Natural killer cell (primary cell): ENCODE data around the gene ALDH3B2. TPM values are rescaled to one million over a fixed set of nuclear protein-coding genes. Genes with fewer than 3 reads are reported as not detected.
"Not testable (repeated sequence)": the region's sequence is repeated elsewhere in the genome, so short reads cannot be mapped to it uniquely, and the experiment has no call there.

Source experiments
- ATAC-seq, 3 donors: fragments of 150-1000 bp in 2 of 3; fragments of 200-7000 bp in 1 of 3; cut with Tn5 transposase; 1 replicate in 1 of 3; 2 replicates in 2 of 3; pipeline ENCODE4 v1.10.0; 2021; ENCODE audit warnings: mild to moderate bottlenecking in 2 of 3, moderate library complexity in 2 of 3
- DNase-seq, 2 donors: peaks; one replicate each; pipeline versions ENCODE4 v3.0.0 to v3.0.0-alpha.2; 2013 to 2021; ENCODE audit warnings: mixed read lengths in 1 of 2
- H3K27ac ChIP-seq: one replicate; pipeline ENCODE4 v1.5.1; 2013; ENCODE audit warnings: mild to moderate bottlenecking, low read length
- H3K27me3 ChIP-seq: one replicate; pipeline ENCODE4 v1.6.1; 2013; ENCODE audit warnings: low read length; ENCODE audit not compliant: control insufficient read depth, insufficient read depth
- H3K36me3 ChIP-seq: one replicate; pipeline ENCODE4 v1.6.1; 2013; ENCODE audit warnings: low read length; ENCODE audit not compliant: control insufficient read depth, insufficient read depth
- H3K4me1 ChIP-seq: one replicate; pipeline ENCODE4 v1.6.1; 2013; ENCODE audit warnings: low read length; ENCODE audit not compliant: control insufficient read depth, insufficient read depth
- H3K4me3 ChIP-seq: one replicate; pipeline ENCODE4 v1.5.1; 2013; ENCODE audit warnings: low read length
- H3K9me3 ChIP-seq: one replicate; pipeline ENCODE4 v1.6.1; 2013; ENCODE audit warnings: low read length; ENCODE audit not compliant: control insufficient read depth, insufficient read depth
- H3K27ac Mint-ChIP-seq, 2 donors: one replicate each; pipeline ENCODE4 v1.8.0; 2022; ENCODE audit warnings: mild to moderate bottlenecking in 2 of 2, mixed read lengths in 2 of 2, moderate library complexity in 1 of 2
- H3K27me3 Mint-ChIP-seq, 2 donors: one replicate each; pipeline ENCODE4 v1.8.0; 2022; ENCODE audit warnings: low read depth in 2 of 2, mixed read lengths in 2 of 2
- H3K36me3 Mint-ChIP-seq: one replicate; pipeline ENCODE4 v1.8.0; 2022; ENCODE audit warnings: mixed read lengths
- H3K4me1 Mint-ChIP-seq, 2 donors: one replicate each; pipeline ENCODE4 v1.8.0; 2022; ENCODE audit warnings: mixed read lengths in 2 of 2
- H3K4me3 Mint-ChIP-seq: one replicate; pipeline ENCODE4 v1.8.0; 2022; ENCODE audit warnings: mild to moderate bottlenecking, moderate library complexity, mixed read lengths
- H3K9me3 Mint-ChIP-seq, 2 donors: one replicate each; pipeline ENCODE4 v1.8.0; 2022; ENCODE audit warnings: mixed read lengths in 2 of 2
- WGBS: methylation state at CpG from one replicate; pipeline ENCODE4 v1.1.7; 2013; ENCODE audit warnings: missing lambda C conversion rate; ENCODE audit not compliant: insufficient coverage; 5-methylcytosine and 5-hydroxymethylcytosine counted together
- intact Hi-C: fragments of 100-400 bp; cut with micrococcal nuclease; formaldehyde crosslinking; loops from one replicate; pipeline ENCODE4 v1.14.2; 2022
- total RNA-seq, 4 donors: library from RNA; stranded (reverse); fragments of 120-200 nt in 1 of 4; gene quantifications; one replicate each; pipeline versions ENCODE4 v1.2.3 to v1.2.4, GENCODE V29; 2013 to 2022
- TF ChIP-seq, protein P1 (sequence below): fragments of 200-600 bp; IDR thresholded peaks from one replicate; pipeline ENCODE4 v1.8.0; 2022; ENCODE audit warnings: antibody characterized with exemption

The ALDH3B2 gene
- total RNA-seq, 3 donors from 2014 or later (not counting 1 experiment from before 2014, with no cell fraction given), result not detected

DNA sequence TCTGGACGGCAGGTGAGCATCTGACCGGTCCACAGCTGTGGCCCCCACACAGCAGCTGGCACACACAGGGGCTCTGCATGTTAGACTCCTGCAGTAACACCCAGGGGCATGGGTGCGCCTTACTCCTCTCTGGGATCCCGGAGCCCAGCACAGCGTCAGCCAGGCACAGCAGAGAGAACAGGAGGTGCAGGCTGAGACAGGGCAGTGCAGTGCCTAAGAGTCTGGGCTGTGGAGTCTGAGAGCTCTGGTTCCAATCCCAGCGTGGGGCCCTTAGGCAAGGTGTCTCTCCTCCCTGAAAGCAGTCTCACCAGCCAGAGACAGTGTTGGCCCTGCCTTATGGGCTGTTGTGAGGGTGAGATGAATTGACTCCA is 47.0 kb downstream of the ALDH3B2 start:
- 97% methylated on average over 6 of the region's 6 CpGs for WGBS
- H3K36me3 Mint-ChIP-seq, result no peaks in the 10 kb centered on the region
- no peak for ATAC-seq
- peak overlapping the region; percentile 40 for H3K4me3 Mint-ChIP-seq
- TF ChIP-seq, protein P1, sequence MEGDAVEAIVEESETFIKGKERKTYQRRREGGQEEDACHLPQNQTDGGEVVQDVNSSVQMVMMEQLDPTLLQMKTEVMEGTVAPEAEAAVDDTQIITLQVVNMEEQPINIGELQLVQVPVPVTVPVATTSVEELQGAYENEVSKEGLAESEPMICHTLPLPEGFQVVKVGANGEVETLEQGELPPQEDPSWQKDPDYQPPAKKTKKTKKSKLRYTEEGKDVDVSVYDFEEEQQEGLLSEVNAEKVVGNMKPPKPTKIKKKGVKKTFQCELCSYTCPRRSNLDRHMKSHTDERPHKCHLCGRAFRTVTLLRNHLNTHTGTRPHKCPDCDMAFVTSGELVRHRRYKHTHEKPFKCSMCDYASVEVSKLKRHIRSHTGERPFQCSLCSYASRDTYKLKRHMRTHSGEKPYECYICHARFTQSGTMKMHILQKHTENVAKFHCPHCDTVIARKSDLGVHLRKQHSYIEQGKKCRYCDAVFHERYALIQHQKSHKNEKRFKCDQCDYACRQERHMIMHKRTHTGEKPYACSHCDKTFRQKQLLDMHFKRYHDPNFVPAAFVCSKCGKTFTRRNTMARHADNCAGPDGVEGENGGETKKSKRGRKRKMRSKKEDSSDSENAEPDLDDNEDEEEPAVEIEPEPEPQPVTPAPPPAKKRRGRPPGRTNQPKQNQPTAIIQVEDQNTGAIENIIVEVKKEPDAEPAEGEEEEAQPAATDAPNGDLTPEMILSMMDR, result no peak
- no peaks in the 10 kb centered on the region for H3K9me3 Mint-ChIP-seq
- Histone ChIP-seq H3K27me3 (no peaks in the 10 kb centered on the region), H3K9me3 (no peaks in the 10 kb centered on the region), H3K36me3 (no peaks in the 10 kb centered on the region), H3K27ac (no peak overlapping the region), H3K4me3 (no peak overlapping the region), H3K4me1 (peaks cover 23% of the 10 kb centered on the region)
- H3K27ac Mint-ChIP-seq, result no peak overlapping the region
- no peaks in the 10 kb centered on the region for H3K27me3 Mint-ChIP-seq
- H3K4me1 Mint-ChIP-seq, result peaks cover 5 to 22% of the 10 kb centered on the region in 2 donors
- DNase-seq, result no peak
- intact Hi-C loops, result no loop called here

DNA sequence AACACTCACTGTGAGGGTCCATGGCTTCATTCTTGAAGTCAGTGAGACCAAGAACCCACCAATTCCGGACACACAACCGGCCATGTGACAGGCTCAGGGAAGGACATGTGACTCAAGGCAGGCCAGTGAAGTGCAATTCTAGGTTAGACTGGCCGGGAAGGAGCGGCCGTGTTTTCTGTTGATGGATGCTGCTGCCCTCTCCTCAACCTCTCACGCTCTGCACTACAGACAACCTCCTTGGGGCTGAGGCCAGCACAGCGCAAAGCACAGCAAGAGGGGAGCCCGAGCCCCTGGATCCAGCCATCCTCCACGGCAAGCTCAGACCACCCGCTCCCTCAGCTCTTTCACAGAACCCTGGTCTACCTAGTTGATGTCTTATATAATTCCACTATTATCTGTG is 47.5 kb downstream of the ALDH3B2 start:
- intact Hi-C loops, result no loop called here
- no peaks in the 10 kb centered on the region for H3K9me3 ChIP-seq
- Mint-ChIP-seq H3K36me3 (no peaks in the 10 kb centered on the region), H3K4me3 (no peak overlapping the region), H3K4me1 (peaks cover 5 to 22% of the 10 kb centered on the region in 2 donors), H3K9me3 (no peaks in the 10 kb centered on the region), H3K27me3 (no peaks in the 10 kb centered on the region), H3K27ac (no peak overlapping the region)
- peaks cover 23% of the 10 kb centered on the region for H3K4me1 ChIP-seq
- TF ChIP-seq, protein P1, result no peak
- H3K27ac ChIP-seq, result no peak overlapping the region
- no peaks in the 10 kb centered on the region for H3K27me3 ChIP-seq
- ATAC-seq (no peak), DNase-seq (no peak)
- WGBS, result 91% methylated on average over 10 of the region's 10 CpGs
- no peaks in the 10 kb centered on the region for H3K36me3 ChIP-seq
- H3K4me3 ChIP-seq, result no peak overlapping the region

DNA sequence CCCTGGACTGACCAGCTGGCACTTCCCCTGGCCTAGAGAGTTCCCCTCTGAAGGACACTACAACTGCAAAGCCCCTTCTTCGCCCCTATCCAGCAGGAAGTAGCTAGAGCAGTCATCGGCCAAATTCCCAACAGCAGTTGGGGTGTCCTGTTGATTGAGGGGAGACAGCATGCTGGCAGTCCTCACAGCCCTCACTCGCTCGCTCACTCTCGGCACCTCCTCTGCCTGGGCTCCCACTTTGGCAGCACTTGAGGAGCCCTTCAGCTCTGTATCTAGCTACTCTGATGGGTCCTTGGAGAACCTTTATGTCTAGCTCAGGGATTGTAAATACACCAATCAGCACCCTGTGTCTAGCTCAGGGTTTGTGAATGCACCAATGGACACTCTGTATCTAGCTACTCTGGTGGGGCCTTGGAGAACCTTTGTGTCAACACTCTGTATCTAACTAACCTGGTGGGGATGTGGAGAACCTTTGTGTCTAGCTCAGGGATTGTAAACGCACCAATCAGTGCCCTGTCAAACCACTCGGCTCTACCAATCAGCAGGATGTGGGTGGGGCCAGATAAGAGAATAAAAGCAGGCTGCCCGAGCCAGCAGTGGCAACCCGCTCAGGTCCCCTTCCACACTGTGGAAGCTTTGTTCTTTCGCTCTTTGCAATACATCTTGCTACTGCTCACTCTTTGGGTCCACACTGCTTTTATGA is 48.1 kb downstream of the ALDH3B2 start:
- intact Hi-C loops, DNase-seq, H3K27ac ChIP-seq, H3K36me3 ChIP-seq, H3K36me3 Mint-ChIP-seq, H3K9me3 Mint-ChIP-seq, H3K27me3 Mint-ChIP-seq, H3K4me3 ChIP-seq, H3K27ac Mint-ChIP-seq, H3K4me3 Mint-ChIP-seq, ATAC-seq, H3K27me3 ChIP-seq, H3K9me3 ChIP-seq: not testable (repeated sequence)
- 93% methylated on average over 9 of the region's 10 CpGs for whole genome bisulfite sequencing
- H3K4me1 Mint-ChIP-seq, result peaks cover 5 to 22% of the 10 kb centered on the region in 2 donors
- H3K4me1 ChIP-seq, result peaks cover 20% of the 10 kb centered on the region

DNA sequence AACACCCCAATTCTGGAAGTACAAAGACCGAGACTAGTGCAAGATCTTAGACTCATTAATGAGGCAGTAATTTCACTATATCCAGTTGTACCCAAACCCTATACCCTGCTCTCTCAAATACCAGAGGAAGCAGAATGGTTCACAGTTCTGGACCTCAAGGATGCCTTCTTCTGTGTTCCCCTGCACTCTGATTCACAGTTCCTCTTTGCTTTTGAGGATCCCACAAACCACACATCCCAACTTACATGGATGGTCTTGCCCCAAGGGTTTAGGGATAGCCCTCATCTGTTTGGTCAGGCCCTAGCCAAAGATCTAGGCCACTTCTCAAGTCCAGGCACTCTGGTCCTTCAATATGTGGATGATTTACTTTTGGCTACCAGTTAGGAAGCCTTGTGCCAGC is 50.6 kb downstream of the ALDH3B2 start:
- H3K4me3 ChIP-seq, H3K27me3 Mint-ChIP-seq, H3K9me3 ChIP-seq, H3K4me1 ChIP-seq, H3K27ac ChIP-seq, ATAC-seq, H3K4me3 Mint-ChIP-seq, H3K4me1 Mint-ChIP-seq, H3K27ac Mint-ChIP-seq, intact Hi-C loops, DNase-seq, H3K36me3 ChIP-seq, H3K9me3 Mint-ChIP-seq, H3K27me3 ChIP-seq, H3K36me3 Mint-ChIP-seq: not testable (repeated sequence)
- 94% methylated on average over 1 of the region's 1 CpG for WGBS

- 92% methylated on average over 4 of the region's 7 CpGs for WGBS
- H3K9me3 ChIP-seq, H3K4me3 Mint-ChIP-seq, ATAC-seq, intact Hi-C loops, H3K27ac ChIP-seq, H3K4me1 ChIP-seq, H3K36me3 ChIP-seq, H3K4me3 ChIP-seq, H3K9me3 Mint-ChIP-seq, H3K27me3 Mint-ChIP-seq, DNase-seq, H3K27me3 ChIP-seq, H3K36me3 Mint-ChIP-seq, H3K4me1 Mint-ChIP-seq, H3K27ac Mint-ChIP-seq: not testable (repeated sequence)
These were observed 51.5 kb downstream of the ALDH3B2 start for GRCh38 chr11:67622905-67623304.

GRCh38 chr11:67621928-67622327 is 52.5 kb downstream of the ALDH3B2 start:
- H3K9me3 Mint-ChIP-seq, H3K4me3 ChIP-seq, H3K27ac ChIP-seq, H3K36me3 Mint-ChIP-seq, intact Hi-C loops, DNase-seq, H3K4me1 ChIP-seq, H3K27ac Mint-ChIP-seq, H3K4me3 Mint-ChIP-seq, H3K36me3 ChIP-seq, ATAC-seq, H3K4me1 Mint-ChIP-seq, H3K27me3 ChIP-seq, H3K9me3 ChIP-seq, H3K27me3 Mint-ChIP-seq: not testable (repeated sequence)
- 88% methylated on average over 1 of the region's 3 CpGs for WGBS

DNA sequence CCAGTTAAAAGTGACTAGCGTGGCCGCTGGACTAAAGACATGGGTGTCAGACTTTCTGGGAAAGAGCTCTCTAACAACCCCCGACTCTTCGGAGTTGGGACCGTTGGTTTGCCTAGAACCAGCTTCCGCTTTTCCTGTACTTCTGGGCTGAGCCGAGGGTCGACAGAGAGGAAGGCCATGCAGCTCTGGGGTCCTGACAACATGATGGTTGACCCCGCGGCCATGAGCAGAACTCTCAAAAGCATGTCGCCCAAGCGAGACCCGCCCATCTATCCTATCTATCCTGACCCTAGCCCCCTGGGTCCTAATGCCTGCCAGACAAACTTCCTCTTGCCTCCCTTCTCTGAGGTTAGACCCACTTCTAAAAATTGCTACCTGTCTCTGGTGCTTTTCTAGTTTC is 53.8 kb downstream of the ALDH3B2 start:
- H3K4me3 ChIP-seq, intact Hi-C loops, ATAC-seq, H3K27me3 ChIP-seq, H3K36me3 Mint-ChIP-seq, H3K27me3 Mint-ChIP-seq, H3K9me3 Mint-ChIP-seq, H3K4me3 Mint-ChIP-seq, H3K27ac Mint-ChIP-seq, DNase-seq, H3K9me3 ChIP-seq, H3K27ac ChIP-seq, H3K36me3 ChIP-seq: not testable (repeated sequence)
- peaks cover 14% of the 10 kb centered on the region for H3K4me1 ChIP-seq
- peaks cover 7 to 17% of the 10 kb centered on the region in 2 donors for H3K4me1 Mint-ChIP-seq
- WGBS, result 90% methylated on average over 13 of the region's 13 CpGs
